ENCODE data around the gene SLC17A8. TPM values are rescaled to one million over a fixed set of nuclear protein-coding genes. Genes with fewer than 3 reads are reported as not detected.
"Not testable (repeated sequence)": the region's sequence is repeated elsewhere in the genome, so short reads cannot be mapped to it uniquely, and the experiment has no call there.

Gene SLC17A8
- total RNA-seq, 5 donors from 2014 or later (not counting 1 experiment from before 2014, with no cell fraction given): not detected

- CTCF ChIA-PET: no interaction called here
- 36% methylated on average over 2 of the region's 3 CpGs for WGBS (ENCODE audit: insufficient coverage)
- DNase-seq (no peak), ATAC-seq (replicated peaks in 1 of 4) (no peak)
- no peak overlapping the region for H3K4me3 Mint-ChIP-seq
- peaks cover 3 to 12% of the 10 kb centered on the region in 2 donors for H3K27me3 Mint-ChIP-seq
- Histone ChIP-seq H3K36me3 (ENCODE audit: control insufficient read depth in 2 of 2, extremely low read depth in 1 of 2, insufficient read depth in 1 of 2, low read length in 1 of 2) (no peaks in the 10 kb centered on the region), H3K27me3 (replicated peaks in 1 of 2; ENCODE audit: control insufficient read depth in 2 of 2, extremely low read depth in 1 of 2, insufficient read depth in 2 of 2, low read length in 1 of 2) (no peaks in the 10 kb centered on the region), H3K27ac (ENCODE audit: low read length) (no peak overlapping the region), H3K9me3 (no peaks in the 10 kb centered on the region), H3K4me3 (ENCODE audit: control insufficient read depth in 1 of 2, extremely low read depth in 1 of 2, low read length in 1 of 2) (no peak overlapping the region), H3K4me1 (ENCODE audit: control insufficient read depth in 1 of 2, extremely low read depth in 1 of 2, insufficient read depth in 2 of 2, low read length in 2 of 2) (no peaks in the 10 kb centered on the region)
- H3K4me1 Mint-ChIP-seq: no peaks in the 10 kb centered on the region
- H3K9me3 Mint-ChIP-seq: peaks cover 9 to 13% (median 10%) of the 10 kb centered on the region in 3 donors
- no peak overlapping the region for H3K27ac Mint-ChIP-seq
- POLR2A ChIA-PET: no interaction called here
- no peaks in the 10 kb centered on the region for H3K36me3 Mint-ChIP-seq
Observed at GRCh38 chr12:100427078-100427477, 70.2 kb downstream of the SLC17A8 start.

DNA sequence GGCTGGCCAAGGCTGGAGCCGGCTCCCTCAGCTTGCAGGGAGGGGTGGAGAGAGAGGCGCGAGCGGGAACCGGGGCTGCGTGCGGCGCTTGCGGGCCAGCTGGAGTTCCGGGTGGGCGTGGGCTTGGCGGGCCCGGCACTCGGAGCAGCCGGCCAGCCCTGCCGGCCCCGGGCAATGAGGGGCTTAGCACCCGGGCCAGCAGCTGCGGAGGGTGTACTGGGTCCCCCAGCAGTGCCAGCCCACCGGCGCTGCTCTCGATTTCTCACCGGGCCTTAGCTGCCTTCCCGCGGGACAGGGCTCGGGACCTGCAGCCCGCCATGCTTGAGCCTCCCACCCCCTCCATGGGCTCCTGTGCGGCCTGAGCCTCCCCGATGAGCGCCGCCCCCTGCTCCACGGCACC lies 73.4 kb downstream of the SLC17A8 start:
- H3K4me1 Mint-ChIP-seq; POLR2A ChIA-PET; H3K27me3 ChIP-seq (replicated peaks in 1 of 2; ENCODE audit: control insufficient read depth in 2 of 2, extremely low read depth in 1 of 2, insufficient read depth in 2 of 2, low read length in 1 of 2); ATAC-seq (replicated peaks in 1 of 4); H3K36me3 Mint-ChIP-seq; H3K9me3 ChIP-seq; CTCF ChIA-PET; H3K36me3 ChIP-seq (ENCODE audit: control insufficient read depth in 2 of 2, extremely low read depth in 1 of 2, insufficient read depth in 1 of 2, low read length in 1 of 2); H3K27ac ChIP-seq (ENCODE audit: low read length); H3K4me3 ChIP-seq (ENCODE audit: control insufficient read depth in 1 of 2, extremely low read depth in 1 of 2, low read length in 1 of 2); H3K27ac Mint-ChIP-seq; H3K4me3 Mint-ChIP-seq; H3K9me3 Mint-ChIP-seq; DNase-seq; H3K4me1 ChIP-seq (ENCODE audit: control insufficient read depth in 1 of 2, extremely low read depth in 1 of 2, insufficient read depth in 2 of 2, low read length in 2 of 2): not testable (repeated sequence)
- WGBS (ENCODE audit: insufficient coverage): 95% methylated on average over 26 of the region's 32 CpGs
- H3K27me3 Mint-ChIP-seq: peaks cover 2 to 12% of the 10 kb centered on the region in 2 donors

GRCh38 chr12:100433701-100434100 lies 76.8 kb downstream of the SLC17A8 start:
- Mint-ChIP-seq H3K4me3 (no peak overlapping the region), H3K36me3 (no peaks in the 10 kb centered on the region), H3K27me3 (peaks cover 2 to 4% of the 10 kb centered on the region in 2 donors), H3K9me3 (no peaks in the 10 kb centered on the region), H3K27ac (no peak overlapping the region), H3K4me1 (no peaks in the 10 kb centered on the region)
- Histone ChIP-seq H3K27me3 (replicated peaks in 1 of 2; ENCODE audit: control insufficient read depth in 2 of 2, extremely low read depth in 1 of 2, insufficient read depth in 2 of 2, low read length in 1 of 2) (no peaks in the 10 kb centered on the region), H3K4me3 (ENCODE audit: control insufficient read depth in 1 of 2, extremely low read depth in 1 of 2, low read length in 1 of 2) (no peak overlapping the region), H3K36me3 (ENCODE audit: control insufficient read depth in 2 of 2, extremely low read depth in 1 of 2, insufficient read depth in 1 of 2, low read length in 1 of 2) (no peaks in the 10 kb centered on the region), H3K27ac (ENCODE audit: low read length) (no peak overlapping the region), H3K9me3 (no peaks in the 10 kb centered on the region), H3K4me1 (ENCODE audit: control insufficient read depth in 1 of 2, extremely low read depth in 1 of 2, insufficient read depth in 2 of 2, low read length in 2 of 2) (no peaks in the 10 kb centered on the region)
- ChIA-PET CTCF (interaction anchor here in 1 of 2 donors (0.6 to 0.7 kb wide), 2 partner anchors 53 to 111 kb away, joined by 5 read pairs; no protein-coding TSS in a partner anchor), POLR2A (no interaction called here)
- no peak for DNase-seq
- ATAC-seq (replicated peaks in 1 of 4): no peak
- WGBS (ENCODE audit: insufficient coverage): no CpG with 5 or more reads among the region's 2 CpGs

DNA sequence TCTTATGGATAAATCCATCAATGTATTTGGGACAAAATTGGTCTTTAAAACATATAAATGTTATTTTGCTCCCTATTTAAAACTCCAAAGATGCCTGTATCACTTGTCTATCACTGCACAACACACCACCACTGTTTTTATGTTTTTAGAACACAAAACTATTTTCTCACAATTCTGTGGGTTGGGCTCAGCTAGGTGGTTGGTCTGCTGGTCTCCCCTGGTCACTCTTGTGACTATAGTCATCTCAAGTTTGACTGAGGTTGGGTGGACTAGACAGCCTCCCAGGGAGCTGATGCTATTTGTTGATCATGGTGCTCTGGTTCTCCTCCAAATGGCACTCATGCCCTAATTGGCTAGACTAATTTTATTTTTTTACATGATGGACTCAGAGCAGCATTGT lies 77.3 kb downstream of the SLC17A8 start:
- H3K4me3 Mint-ChIP-seq: no peak overlapping the region
- DNase-seq: no peak
- POLR2A ChIA-PET: no interaction called here
- H3K36me3 Mint-ChIP-seq: no peaks in the 10 kb centered on the region
- no peaks in the 10 kb centered on the region for H3K9me3 Mint-ChIP-seq
- ATAC-seq (replicated peaks in 1 of 4): no peak
- H3K9me3 ChIP-seq: no peaks in the 10 kb centered on the region
- H3K4me1 ChIP-seq (ENCODE audit: control insufficient read depth in 1 of 2, extremely low read depth in 1 of 2, insufficient read depth in 2 of 2, low read length in 2 of 2): no peaks in the 10 kb centered on the region
- no peak overlapping the region for H3K27ac Mint-ChIP-seq
- H3K4me1 Mint-ChIP-seq: no peaks in the 10 kb centered on the region
- peaks cover 0 to 2% of the 10 kb centered on the region in 2 experiments for H3K27me3 ChIP-seq (replicated peaks in 1 of 2; ENCODE audit: control insufficient read depth in 2 of 2, extremely low read depth in 1 of 2, insufficient read depth in 2 of 2, low read length in 1 of 2)
- H3K36me3 ChIP-seq (ENCODE audit: control insufficient read depth in 2 of 2, extremely low read depth in 1 of 2, insufficient read depth in 1 of 2, low read length in 1 of 2): no peaks in the 10 kb centered on the region
- H3K4me3 ChIP-seq (ENCODE audit: control insufficient read depth in 1 of 2, extremely low read depth in 1 of 2, low read length in 1 of 2): no peak overlapping the region
- H3K27ac ChIP-seq (ENCODE audit: low read length): no peak overlapping the region
- H3K27me3 Mint-ChIP-seq: peaks cover 2 to 4% of the 10 kb centered on the region in 2 donors
- CTCF ChIA-PET: no interaction called here

DNA sequence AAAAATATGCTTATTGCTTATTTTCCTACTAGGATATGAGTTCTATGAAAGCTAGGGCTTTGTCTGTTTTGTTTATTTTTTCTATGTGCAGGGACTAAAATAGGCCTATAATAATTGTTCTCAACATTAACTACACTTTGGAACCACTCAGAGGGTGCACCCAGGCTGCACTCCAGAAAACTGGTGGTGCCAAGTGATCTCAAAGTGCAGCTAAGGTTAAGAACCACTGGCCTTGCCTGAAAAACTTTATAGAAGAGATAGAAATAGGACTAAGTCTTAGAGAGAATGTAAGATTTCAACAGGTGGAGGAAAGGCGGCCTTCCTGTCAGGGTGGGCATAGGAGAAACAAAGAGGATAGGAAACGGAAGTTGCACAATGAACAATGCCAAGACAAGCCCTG lies 79.1 kb downstream of the SLC17A8 start:
- ATAC-seq (replicated peaks in 1 of 4): no peak
- 33% methylated on average over 1 of the region's 2 CpGs for WGBS (ENCODE audit: insufficient coverage)

GRCh38 chr12:100437038-100437841 lies 80.4 kb downstream of the SLC17A8 start:
- Mint-ChIP-seq H3K4me3 (no peak overlapping the region), H3K27me3 (peaks cover 2 to 4% of the 10 kb centered on the region in 2 donors)
- WGBS (ENCODE audit: insufficient coverage): no CpG with 5 or more reads among the region's 6 CpGs

More for the DNA sequence above, 79.1 kb downstream of the SLC17A8 start:
- ChIA-PET CTCF (no interaction called here), POLR2A (no interaction called here)
- no peaks in the 10 kb centered on the region for H3K9me3 ChIP-seq
- H3K4me3 ChIP-seq (ENCODE audit: control insufficient read depth in 1 of 2, extremely low read depth in 1 of 2, low read length in 1 of 2): no peak overlapping the region
- peaks cover 2 to 4% of the 10 kb centered on the region in 2 donors for H3K27me3 Mint-ChIP-seq
- H3K4me1 Mint-ChIP-seq: no peaks in the 10 kb centered on the region
- DNase-seq: no peak
- H3K27ac ChIP-seq (ENCODE audit: low read length): no peak overlapping the region
- H3K36me3 ChIP-seq (ENCODE audit: control insufficient read depth in 2 of 2, extremely low read depth in 1 of 2, insufficient read depth in 1 of 2, low read length in 1 of 2): no peaks in the 10 kb centered on the region
- H3K4me1 ChIP-seq (ENCODE audit: control insufficient read depth in 1 of 2, extremely low read depth in 1 of 2, insufficient read depth in 2 of 2, low read length in 2 of 2): no peaks in the 10 kb centered on the region
- peaks cover 0 to 4% of the 10 kb centered on the region in 2 experiments for H3K27me3 ChIP-seq (replicated peaks in 1 of 2; ENCODE audit: control insufficient read depth in 2 of 2, extremely low read depth in 1 of 2, insufficient read depth in 2 of 2, low read length in 1 of 2)
- no peak overlapping the region for H3K4me3 Mint-ChIP-seq
- no peaks in the 10 kb centered on the region for H3K9me3 Mint-ChIP-seq
- no peak overlapping the region for H3K27ac Mint-ChIP-seq
- no peaks in the 10 kb centered on the region for H3K36me3 Mint-ChIP-seq

More at GRCh38 chr12:100437038-100437841, 80.4 kb downstream of the SLC17A8 start:
- Histone ChIP-seq H3K27ac (ENCODE audit: low read length) (no peak overlapping the region), H3K4me3 (ENCODE audit: control insufficient read depth in 1 of 2, extremely low read depth in 1 of 2, low read length in 1 of 2) (no peak overlapping the region), H3K9me3 (no peaks in the 10 kb centered on the region), H3K36me3 (ENCODE audit: control insufficient read depth in 2 of 2, extremely low read depth in 1 of 2, insufficient read depth in 1 of 2, low read length in 1 of 2) (no peaks in the 10 kb centered on the region), H3K4me1 (ENCODE audit: control insufficient read depth in 1 of 2, extremely low read depth in 1 of 2, insufficient read depth in 2 of 2, low read length in 2 of 2) (no peaks in the 10 kb centered on the region), H3K27me3 (replicated peaks in 1 of 2; ENCODE audit: control insufficient read depth in 2 of 2, extremely low read depth in 1 of 2, insufficient read depth in 2 of 2, low read length in 1 of 2) (peaks cover 0 to 4% of the 10 kb centered on the region in 2 experiments)
- POLR2A ChIA-PET: no interaction called here
- no peaks in the 10 kb centered on the region for H3K4me1 Mint-ChIP-seq
- no peaks in the 10 kb centered on the region for H3K9me3 Mint-ChIP-seq
- ATAC-seq (replicated peaks in 1 of 4) (no peak), DNase-seq (no peak)
- no peak overlapping the region for H3K27ac Mint-ChIP-seq
- H3K36me3 Mint-ChIP-seq: no peaks in the 10 kb centered on the region
- CTCF ChIA-PET: no interaction called here

All from T-cell (primary cell).